IMR-90 (cell line): Measurements from ENCODE around the gene CLIC4. TPM values are rescaled to one million over a fixed set of nuclear protein-coding genes. Genes with fewer than 3 reads are reported as not detected.

Source experiments
- ATAC-seq: fragments of 200-7000 bp; cut with Tn5 transposase; 2 replicates; pipeline ENCODE4 v1.9.1; 2020; ENCODE audit warnings: low read depth, mild to moderate bottlenecking, moderate library complexity
- BruUV-seq: library from RNA; stranded (reverse); fragments of 400-500 nt; replicated peaks from 2 replicates; lab custom pipeline; 2021; lab: Mats Ljungman, UMichigan
- CTCF ChIA-PET: fragments of 300-600 bp; formaldehyde crosslinking; extraction: SDS; loops from one replicate; lab custom pipeline; 2021; ENCODE audit warnings: antibody characterized with exemption; lab: Yijun Ruan, JAX
- POLR2A ChIA-PET: fragments of 300-600 bp; sonication (Branson Sonifier 250); formaldehyde crosslinking; loops from one replicate; lab custom pipeline; 2022; ENCODE audit warnings: antibody characterized with exemption; ENCODE audit not compliant: unreplicated experiment; lab: Charles Lee
- DNase-seq: peaks from one replicate; pipeline ENCODE4 v3.0.0; 2013
- H2AFZ ChIP-seq: replicated peaks from 2 replicates; pipeline ENCODE3; 2013; ENCODE audit warnings: low read length, mild to moderate bottlenecking; ENCODE audit not compliant: poor library complexity
- H2AK5ac ChIP-seq: 2 replicates; pipeline ENCODE4 v1.6.1; 2013; ENCODE audit warnings: low read depth, low read length, inconsistent platforms
- H2AK9ac ChIP-seq: replicated peaks from 2 replicates; pipeline ENCODE3; 2013; ENCODE audit warnings: mild to moderate bottlenecking, low read depth, low read length, moderate library complexity; ENCODE audit not compliant: poor library complexity
- H2BK120ac ChIP-seq: 2 replicates; pipeline ENCODE4 v1.6.1; 2013; ENCODE audit warnings: low read depth, low read length, inconsistent platforms
- H2BK15ac ChIP-seq: 3 replicates; pipeline ENCODE4 v1.6.1; 2013; ENCODE audit warnings: low read depth, low read length, inconsistent platforms
- H2BK20ac ChIP-seq: 2 replicates; pipeline ENCODE4 v1.6.1; 2013; ENCODE audit warnings: low read depth, mild to moderate bottlenecking, inconsistent platforms, low read length, moderate library complexity
- H2BK5ac ChIP-seq: 2 replicates; pipeline ENCODE4 v1.6.1; 2013; ENCODE audit warnings: mild to moderate bottlenecking, low read depth, low read length, inconsistent platforms; ENCODE audit not compliant: poor library complexity, severe bottlenecking
- H3K14ac ChIP-seq: replicated peaks from 2 replicates; pipeline ENCODE4 v1.6.1; 2013; ENCODE audit warnings: low read depth, low read length, inconsistent platforms
- H3K18ac ChIP-seq: 2 replicates; pipeline ENCODE4 v1.6.1; 2013; ENCODE audit warnings: low read depth, low read length, control low read depth
- H3K23ac ChIP-seq: 2 replicates; pipeline ENCODE4 v1.6.1; 2013; ENCODE audit warnings: low read depth, low read length, inconsistent platforms
- H3K27ac ChIP-seq: 2 replicates; pipeline ENCODE4 v1.5.1; 2013; ENCODE audit warnings: mild to moderate bottlenecking, control low read depth, low read length; ENCODE audit not compliant: insufficient read depth
- H3K27me3 ChIP-seq: 2 replicates; pipeline ENCODE4 v1.6.1; 2013; ENCODE audit warnings: low read length; ENCODE audit not compliant: control insufficient read depth, insufficient read depth
- H3K36me3 ChIP-seq: 2 replicates; pipeline ENCODE4 v1.6.1; 2013; ENCODE audit warnings: low read length, mixed read lengths; ENCODE audit not compliant: control insufficient read depth, insufficient read depth
- H3K4ac ChIP-seq: 2 replicates; pipeline ENCODE4 v1.6.1; 2013; ENCODE audit warnings: low read depth, low read length, inconsistent platforms
- H3K4me1 ChIP-seq: 2 replicates; pipeline ENCODE4 v1.6.1; 2013; ENCODE audit warnings: low read length, mixed read lengths; ENCODE audit not compliant: control insufficient read depth, insufficient read depth
- H3K4me2 ChIP-seq: 2 replicates; pipeline ENCODE4 v1.6.1; 2013; ENCODE audit warnings: low read depth, mild to moderate bottlenecking, control low read depth, low read length, moderate library complexity
- H3K4me3 ChIP-seq: 2 replicates; pipeline ENCODE4 v1.5.1; 2013; ENCODE audit warnings: low read depth, mild to moderate bottlenecking, control low read depth, low read length, moderate library complexity; ENCODE audit not compliant: insufficient read depth
- H3K56ac ChIP-seq: 2 replicates; pipeline ENCODE4 v1.6.1; 2013; ENCODE audit warnings: low read length, inconsistent platforms; ENCODE audit not compliant: insufficient read depth; ENCODE audit errors: extremely low read depth
- H3K79me1 ChIP-seq, 2 experiments: 2 replicates each; pipeline ENCODE4 v1.6.1; 2013; ENCODE audit warnings: low read length in 2 of 2, inconsistent platforms in 1 of 2, low read depth in 1 of 2
- H3K9ac ChIP-seq: 2 replicates; pipeline ENCODE4 v1.6.1; 2013; ENCODE audit warnings: low read depth, low read length, control low read depth
- H3K9me1 ChIP-seq: 2 replicates; pipeline ENCODE4 v1.6.1; 2013; ENCODE audit warnings: low read length, inconsistent platforms; ENCODE audit not compliant: insufficient read depth
- H3K9me3 ChIP-seq: 2 replicates; pipeline ENCODE4 v1.6.1; 2013; ENCODE audit warnings: low read length; ENCODE audit not compliant: control insufficient read depth, insufficient read depth
- H4K20me1 ChIP-seq: 2 replicates; pipeline ENCODE4 v1.6.1; 2013; ENCODE audit warnings: low read length, inconsistent platforms; ENCODE audit not compliant: insufficient read depth
- H4K5ac ChIP-seq: 2 replicates; pipeline ENCODE4 v1.6.1; 2013; ENCODE audit warnings: mild to moderate bottlenecking, low read depth, low read length, control low read depth
- H4K8ac ChIP-seq, 2 experiments: 2 replicates each; pipeline ENCODE4 v1.6.1; 2013; ENCODE audit warnings: low read depth in 2 of 2, low read length in 2 of 2, control low read depth in 1 of 2, inconsistent platforms in 1 of 2
- H4K91ac ChIP-seq: 2 replicates; pipeline ENCODE4 v1.6.1; 2013; ENCODE audit warnings: low read depth, low read length, inconsistent platforms; ENCODE audit not compliant: insufficient read depth
- BHLHE40 ChIP-seq: fragments of 150-350 bp; IDR thresholded peaks from 2 replicates; pipeline ENCODE4 v1.6.1; 2016; ENCODE audit warnings: mild to moderate bottlenecking, low read depth, low read length
- CHD1 ChIP-seq: IDR thresholded peaks from 2 replicates; pipeline ENCODE4 v1.6.1; 2012; ENCODE audit warnings: low read depth, low read length, improper control_type of control experiment
- ELK1 ChIP-seq: fragments of 150-350 bp; IDR thresholded peaks from 2 replicates; pipeline ENCODE4 v1.6.1; 2016; ENCODE audit warnings: low read depth, mild to moderate bottlenecking, low read length, moderate library complexity, borderline replicate concordance
- FOS ChIP-seq: fragments of 150-350 bp; IDR thresholded peaks from 2 replicates; pipeline ENCODE4 v1.6.1; 2016; ENCODE audit warnings: low read depth, low read length
- MAFK ChIP-seq: IDR thresholded peaks from 2 replicates; pipeline ENCODE4 v1.6.1; 2012; ENCODE audit warnings: low read depth, low read length, improper control_type of control experiment
- MXI1 ChIP-seq: IDR thresholded peaks from 2 replicates; pipeline ENCODE4 v1.6.1; 2012; ENCODE audit warnings: low read depth, mild to moderate bottlenecking, low read length, moderate library complexity, borderline replicate concordance
- NFE2L2 ChIP-seq: fragments of 150-350 bp; IDR thresholded peaks from 2 replicates; pipeline ENCODE4 v1.6.1; 2016; ENCODE audit warnings: low read depth, mild to moderate bottlenecking, low read length
- POLR2A ChIP-seq: IDR thresholded peaks from 2 replicates; pipeline ENCODE4 v1.6.1; 2012; ENCODE audit warnings: mild to moderate bottlenecking, low read depth, low read length
- RAD21 ChIP-seq: IDR thresholded peaks from 2 replicates; pipeline ENCODE4 v1.6.1; 2012; ENCODE audit warnings: low read length, improper control_type of control experiment
- RCOR1 ChIP-seq: IDR thresholded peaks from 2 replicates; pipeline ENCODE4 v1.6.1; 2012; ENCODE audit warnings: mild to moderate bottlenecking, low read length, improper control_type of control experiment; ENCODE audit not compliant: insufficient replicate concordance
- RFX5 ChIP-seq: IDR thresholded peaks from 2 replicates; pipeline ENCODE4 v1.8.0; 2012; ENCODE audit warnings: low read depth, mild to moderate bottlenecking, low read length, moderate library complexity
- SMC3 ChIP-seq: fragments of 150-350 bp; IDR thresholded peaks from 2 replicates; pipeline ENCODE4 v1.6.1; 2016; ENCODE audit warnings: low read depth, mild to moderate bottlenecking, antibody characterized with exemption, low read length, moderate library complexity
- USF2 ChIP-seq: fragments of 150-350 bp; IDR thresholded peaks from 2 replicates; pipeline ENCODE4 v1.6.1; 2017; ENCODE audit warnings: mild to moderate bottlenecking, antibody characterized with exemption, low read length, low read depth
- WGBS, 2 experiments: methylation state at CpG; one replicate each; pipeline versions ENCODE4 v1.1.5 to v1.1.7; 2013; ENCODE audit warnings: missing lambda C conversion rate in 2 of 2; ENCODE audit not compliant: insufficient read length in 1 of 2; ENCODE audit errors: extremely low coverage in 2 of 2; 5-methylcytosine and 5-hydroxymethylcytosine counted together
- dilution Hi-C: fragments of 300-500 bp; cut with HindIII; formaldehyde crosslinking; loops from one replicate; pipeline ENCODE4 v1.14.3; 2018; ENCODE audit warnings: low sequenced_read_pairs; ENCODE audit not compliant: unreplicated experiment
- in situ Hi-C: fragments of 300-500 bp; cut with MboI; formaldehyde crosslinking; loops from 3 replicates; pipeline ENCODE4 v1.14.3; 2019; ENCODE audit warnings: low sequenced_read_pairs, inconsistent platforms, mixed read lengths
- intact Hi-C: fragments of 100-400 bp; cut with micrococcal nuclease; formaldehyde crosslinking; loops from 2 replicates; pipeline ENCODE4 v1.10.0; 2022
- polyA plus RNA-seq, 3 experiments: library from polyadenylated mRNA; depleted of rRNA; stranded (reverse); fragments of >200 nt; gene quantifications; 2 replicates each; pipeline ENCODE4 v1.2.3, GENCODE V29; 2012; ENCODE audit warnings: low replicate concordance in 1 of 3
- total RNA-seq: library from RNA; depleted of rRNA; stranded (reverse); fragments of >200 nt; gene quantifications from 2 replicates; pipeline ENCODE4 v1.2.3, GENCODE V29; 2012

The CLIC4 gene
- total and polyA plus RNA-seq, 2 of the 4 experiments (the other 2 are of a cell fraction), result 242 to 392 TPM

GRCh38 chr1:24735156-24735508, 10.1 kb upstream of the CLIC4 start:
- in situ Hi-C loops, result loop anchor here (5.0 kb wide), 1 partner anchor 43 kb away; no protein-coding TSS in a partner anchor
- intact Hi-C loops, result no loop called here

More at GRCh38 chr1:24735156-24735508, 10.1 kb upstream of the CLIC4 start:
- dilution Hi-C loops, result no loop called here
- peak overlapping the region; percentile 78 for H2BK20ac ChIP-seq
- H3K4me3 ChIP-seq, result no peak overlapping the region
- H2AK5ac ChIP-seq, result 0 out of 2 replicates have a peak overlapping the region, but pooled peaks have one; percentile 60
- peak overlapping the region; percentile 93 for H2AFZ ChIP-seq
- no peak for DNase-seq
- H3K27ac ChIP-seq, result peak overlapping the region; percentile 45
- peak overlapping the region; percentile 76 for H4K91ac ChIP-seq
- H3K4me1 ChIP-seq, result peaks cover 20% of the 10 kb centered on the region
- 0 out of 2 replicates have a peak overlapping the region, but pooled peaks have one; percentile 13 for H3K9ac ChIP-seq
- H3K79me1 ChIP-seq, result peaks cover 0 to 9% of the 10 kb centered on the region in 2 experiments; a peak in 2 of 4 replicates
- WGBS, 2 experiments, result 0% methylated on average over 1 of the region's 5 CpGs; no CpG with 5 or more reads in 1 of the 2 experiments
- H3K56ac ChIP-seq, result 0 out of 2 replicates have a peak overlapping the region, but pooled peaks have one; percentile 5
- H3K4ac ChIP-seq, result peak overlapping the region; percentile 68
- H2AK9ac ChIP-seq, result peak overlapping the region; percentile 4
- peak overlapping the region; percentile 58 to 88; a peak in 3 of 4 replicates for H4K8ac ChIP-seq
- ChIA-PET POLR2A (no interaction called here), CTCF (interaction anchor here (0.5 to 0.8 kb wide), 2 partner anchors 321 to 344 kb away, joined by 3 read pairs; no protein-coding TSS in a partner anchor)
- peaks cover 17% of the 10 kb centered on the region for H3K9me1 ChIP-seq
- peak overlapping the region; percentile 39 for H3K4me2 ChIP-seq
- H3K18ac ChIP-seq, result peak overlapping the region; percentile 53
- no peaks in the 10 kb centered on the region for H3K36me3 ChIP-seq
- H3K23ac ChIP-seq, result peak overlapping the region; percentile 76
- BruUV-seq, result no TSS peak
- peak overlapping the region; percentile 82; the same call in 2 of the 3 replicates for H2BK15ac ChIP-seq
- TF ChIP-seq MXI1, result no peak
- no peak for TF ChIP-seq RCOR1
- TF ChIP-seq MAFK, result no peak
- TF ChIP-seq USF2, result no peak
- TF ChIP-seq NFE2L2, result no peak
- TF ChIP-seq BHLHE40, result no peak
- TF ChIP-seq RAD21, result no peak
- TF ChIP-seq ELK1, result no peak
- no peak for TF ChIP-seq FOS
- TF ChIP-seq POLR2A, result no peak
- no peak for TF ChIP-seq SMC3
- TF ChIP-seq CHD1, result no peak
- no peak for TF ChIP-seq RFX5
- no peaks in the 10 kb centered on the region for H4K20me1 ChIP-seq
- H2BK120ac ChIP-seq, result peak overlapping the region; percentile 86
- H2BK5ac ChIP-seq, result peak overlapping the region; percentile 75
- no peaks in the 10 kb centered on the region for H3K9me3 ChIP-seq
- ATAC-seq, result no peak; the same call in 1 of the 2 replicates
- H3K14ac ChIP-seq, result peak overlapping the region; percentile 75; the same call in 1 of the 2 replicates
- no peaks in the 10 kb centered on the region for H3K27me3 ChIP-seq
- H4K5ac ChIP-seq, result peak overlapping the region; percentile 50
